ENCODE measurements around the gene CNST.

The CNST gene

DNA sequence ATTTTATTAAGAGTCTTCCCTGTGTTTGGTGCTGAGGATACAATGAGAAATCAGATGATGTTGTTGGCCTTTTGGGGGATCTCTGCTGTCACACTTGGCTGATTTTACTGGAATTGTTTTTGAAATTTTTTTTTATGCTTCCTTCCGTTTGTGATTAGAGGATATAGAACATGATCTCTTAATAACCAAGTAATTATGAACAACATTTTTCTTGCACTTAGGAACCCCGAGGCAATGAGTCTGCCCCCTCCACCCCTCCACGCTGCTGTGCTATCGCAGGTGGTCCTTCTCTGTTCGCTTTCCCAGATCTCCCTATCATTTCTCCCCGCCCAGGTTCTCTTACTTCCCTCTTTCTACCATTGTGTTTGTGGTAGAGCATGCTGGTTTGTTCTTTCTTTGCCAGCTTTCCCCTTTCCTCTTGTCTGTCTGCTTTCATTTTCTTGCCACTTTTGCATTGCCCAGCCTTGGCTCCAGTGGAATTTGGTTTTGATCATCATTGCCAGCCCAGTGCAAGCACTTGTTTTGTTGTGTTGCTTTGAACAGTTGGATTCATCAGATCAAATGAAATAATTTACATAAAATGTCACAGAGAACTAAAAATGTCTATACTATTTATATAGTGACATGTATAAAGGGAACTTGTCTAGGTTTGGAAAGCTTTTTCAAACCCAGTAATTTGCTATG lies 84.9 kb downstream of the CNST start:
- TF ChIP-seq POLR2AphosphoS5 (IDR thresholded peaks at IDR 0.05; ENCODE audit: low read depth, low read length): no peak
- TF ChIP-seq, protein P1, sequence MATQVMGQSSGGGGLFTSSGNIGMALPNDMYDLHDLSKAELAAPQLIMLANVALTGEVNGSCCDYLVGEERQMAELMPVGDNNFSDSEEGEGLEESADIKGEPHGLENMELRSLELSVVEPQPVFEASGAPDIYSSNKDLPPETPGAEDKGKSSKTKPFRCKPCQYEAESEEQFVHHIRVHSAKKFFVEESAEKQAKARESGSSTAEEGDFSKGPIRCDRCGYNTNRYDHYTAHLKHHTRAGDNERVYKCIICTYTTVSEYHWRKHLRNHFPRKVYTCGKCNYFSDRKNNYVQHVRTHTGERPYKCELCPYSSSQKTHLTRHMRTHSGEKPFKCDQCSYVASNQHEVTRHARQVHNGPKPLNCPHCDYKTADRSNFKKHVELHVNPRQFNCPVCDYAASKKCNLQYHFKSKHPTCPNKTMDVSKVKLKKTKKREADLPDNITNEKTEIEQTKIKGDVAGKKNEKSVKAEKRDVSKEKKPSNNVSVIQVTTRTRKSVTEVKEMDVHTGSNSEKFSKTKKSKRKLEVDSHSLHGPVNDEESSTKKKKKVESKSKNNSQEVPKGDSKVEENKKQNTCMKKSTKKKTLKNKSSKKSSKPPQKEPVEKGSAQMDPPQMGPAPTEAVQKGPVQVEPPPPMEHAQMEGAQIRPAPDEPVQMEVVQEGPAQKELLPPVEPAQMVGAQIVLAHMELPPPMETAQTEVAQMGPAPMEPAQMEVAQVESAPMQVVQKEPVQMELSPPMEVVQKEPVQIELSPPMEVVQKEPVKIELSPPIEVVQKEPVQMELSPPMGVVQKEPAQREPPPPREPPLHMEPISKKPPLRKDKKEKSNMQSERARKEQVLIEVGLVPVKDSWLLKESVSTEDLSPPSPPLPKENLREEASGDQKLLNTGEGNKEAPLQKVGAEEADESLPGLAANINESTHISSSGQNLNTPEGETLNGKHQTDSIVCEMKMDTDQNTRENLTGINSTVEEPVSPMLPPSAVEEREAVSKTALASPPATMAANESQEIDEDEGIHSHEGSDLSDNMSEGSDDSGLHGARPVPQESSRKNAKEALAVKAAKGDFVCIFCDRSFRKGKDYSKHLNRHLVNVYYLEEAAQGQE (IDR thresholded peaks at IDR 0.05; ENCODE audit: insufficient read depth in 1 of 2, low read depth in 2 of 2, low read length in 2 of 2): no peak

DNA sequence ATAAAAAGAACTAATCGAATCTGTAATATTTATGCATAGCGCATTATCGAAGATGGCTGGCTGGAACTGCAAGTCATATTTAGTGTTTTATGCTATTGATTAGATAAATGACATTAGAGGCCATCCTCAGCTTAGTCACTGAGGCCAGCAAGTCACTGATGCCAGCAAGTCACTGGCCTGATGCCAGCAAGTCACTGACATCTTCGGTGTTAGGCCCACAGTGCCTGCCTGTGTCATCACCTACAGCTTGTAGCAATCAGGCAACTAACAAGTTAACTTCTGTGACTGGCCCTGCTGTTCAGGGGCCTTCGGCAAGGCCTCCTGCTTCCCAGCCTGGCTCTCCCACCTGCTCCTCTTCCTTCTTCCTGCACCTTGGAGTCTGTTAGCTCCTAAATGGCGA lies 92.3 kb downstream of the CNST start:
- TF ChIP-seq SIN3A (IDR thresholded peaks at IDR 0.05; ENCODE audit: borderline replicate concordance, insufficient read depth, low read length) (no peak), FOXP2 (optimal IDR thresholded peaks at IDR 0.05; ENCODE audit: borderline replicate concordance, extremely low read depth, extremely low read length, insufficient read depth) (no peak), POLR2AphosphoS5 (IDR thresholded peaks at IDR 0.05; ENCODE audit: low read depth, low read length) (no peak)
- TF ChIP-seq, protein P1 (IDR thresholded peaks at IDR 0.05; ENCODE audit: insufficient read depth in 1 of 2, low read depth in 2 of 2, low read length in 2 of 2): no peak

DNA sequence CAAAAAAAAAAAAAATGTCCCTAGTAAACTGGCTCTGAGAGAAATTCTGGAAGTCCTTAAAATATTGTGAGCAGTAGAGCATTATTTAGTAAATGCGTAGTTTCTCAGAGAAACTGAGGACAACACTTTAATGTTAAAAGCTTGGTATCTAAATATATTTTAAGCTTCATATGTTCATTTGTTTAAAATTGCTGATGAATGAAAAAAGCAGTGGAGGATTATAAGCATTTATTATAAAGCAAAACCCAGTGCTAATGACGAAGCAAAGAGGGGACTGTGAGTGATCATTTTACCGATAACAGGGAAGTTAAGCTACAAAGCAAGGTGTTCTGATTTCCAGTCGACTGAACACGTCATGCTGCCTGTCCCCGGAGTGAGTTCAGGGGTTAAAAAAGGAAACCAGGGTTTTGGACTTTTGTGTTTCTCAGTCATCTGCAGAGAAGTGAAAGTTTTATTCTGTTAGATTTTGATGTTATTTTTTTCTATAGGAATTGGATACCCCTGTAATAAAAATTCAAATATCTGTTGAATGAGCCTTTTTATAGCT lies 93.4 kb downstream of the CNST start:
- TF ChIP-seq, protein P1 (IDR thresholded peaks at IDR 0.05; ENCODE audit: insufficient read depth in 1 of 2, low read depth in 2 of 2, low read length in 2 of 2): no peak
- TF ChIP-seq FOXP2 (optimal IDR thresholded peaks at IDR 0.05; ENCODE audit: borderline replicate concordance, extremely low read depth, extremely low read length, insufficient read depth) (no peak), TAF1 (IDR thresholded peaks at IDR 0.05; ENCODE audit: borderline replicate concordance, insufficient read depth, low read length) (no peak), SIN3A (IDR thresholded peaks at IDR 0.05; ENCODE audit: borderline replicate concordance, insufficient read depth, low read length) (no peak), POLR2AphosphoS5 (IDR thresholded peaks at IDR 0.05; ENCODE audit: low read depth, low read length) (no peak)

DNA sequence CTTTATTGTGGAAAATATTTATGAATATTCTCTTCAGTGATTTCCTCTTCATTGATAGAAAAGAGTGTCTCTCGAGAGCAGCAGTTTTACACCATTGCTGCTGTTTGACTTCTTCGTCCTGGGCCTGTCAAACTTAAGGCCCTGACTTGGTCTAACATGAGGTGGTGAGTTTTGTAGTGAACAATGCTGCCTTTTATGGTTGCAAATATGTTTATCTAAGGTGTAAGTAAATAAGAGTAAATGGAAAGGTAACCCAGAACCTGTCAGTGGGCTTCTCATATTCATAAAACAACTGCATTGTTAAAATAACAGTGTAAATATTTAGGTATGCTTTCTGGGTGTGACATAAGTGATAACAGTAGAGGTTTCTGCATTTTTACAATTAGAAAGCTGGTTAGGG lies 95.2 kb downstream of the CNST start:
- TF ChIP-seq TAF1 (IDR thresholded peaks at IDR 0.05; ENCODE audit: borderline replicate concordance, insufficient read depth, low read length): no peak
- no peak for TF ChIP-seq SIN3A (IDR thresholded peaks at IDR 0.05; ENCODE audit: borderline replicate concordance, insufficient read depth, low read length)
- TF ChIP-seq, protein P1 (IDR thresholded peaks at IDR 0.05; ENCODE audit: insufficient read depth in 1 of 2, low read depth in 2 of 2, low read length in 2 of 2): no peak
- TF ChIP-seq FOXP2 (optimal IDR thresholded peaks at IDR 0.05; ENCODE audit: borderline replicate concordance, extremely low read depth, extremely low read length, insufficient read depth): no peak
- no peak for TF ChIP-seq POLR2AphosphoS5 (IDR thresholded peaks at IDR 0.05; ENCODE audit: low read depth, low read length)

DNA sequence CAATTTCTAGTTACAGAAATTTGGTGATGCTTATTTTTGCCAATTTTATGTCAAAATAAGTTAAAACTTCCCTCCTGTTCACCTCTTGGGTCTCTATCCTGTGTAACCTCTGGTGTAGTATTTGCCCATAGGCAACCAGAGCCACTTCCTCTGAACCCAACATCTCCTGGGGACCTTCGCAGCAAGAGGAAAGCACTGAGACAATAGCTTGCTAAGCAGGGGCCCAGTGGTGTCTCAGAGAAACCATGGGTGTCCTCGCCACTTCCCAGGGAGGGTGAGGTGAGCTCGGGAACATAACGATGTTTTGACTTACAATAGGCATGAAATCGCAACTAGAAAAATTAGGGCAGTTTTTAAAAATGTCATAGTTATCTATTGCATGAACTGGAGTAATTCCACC lies 101.5 kb downstream of the CNST start:
- TF ChIP-seq FOXP2 (optimal IDR thresholded peaks at IDR 0.05; ENCODE audit: borderline replicate concordance, extremely low read depth, extremely low read length, insufficient read depth) (no peak), TAF1 (IDR thresholded peaks at IDR 0.05; ENCODE audit: borderline replicate concordance, insufficient read depth, low read length) (no peak), POLR2AphosphoS5 (IDR thresholded peaks at IDR 0.05; ENCODE audit: low read depth, low read length) (no peak), SIN3A (IDR thresholded peaks at IDR 0.05; ENCODE audit: borderline replicate concordance, insufficient read depth, low read length) (no peak)
- TF ChIP-seq, protein P1 (IDR thresholded peaks at IDR 0.05; ENCODE audit: insufficient read depth in 1 of 2, low read depth in 2 of 2, low read length in 2 of 2): no peak
